ENCODE data around the gene EFCAB14. TPM values are rescaled to one million over a fixed set of nuclear protein-coding genes. Genes with fewer than 3 reads are reported as not detected.
A peak's percentile ranks its signal among the peaks of the same experiment; 100 is the strongest.

EFCAB14 gene
- polyA plus RNA-seq, 1 donor (not counting 4 experiments of a cell fraction or from before 2014, with no cell fraction given): 61.8 TPM

DNA sequence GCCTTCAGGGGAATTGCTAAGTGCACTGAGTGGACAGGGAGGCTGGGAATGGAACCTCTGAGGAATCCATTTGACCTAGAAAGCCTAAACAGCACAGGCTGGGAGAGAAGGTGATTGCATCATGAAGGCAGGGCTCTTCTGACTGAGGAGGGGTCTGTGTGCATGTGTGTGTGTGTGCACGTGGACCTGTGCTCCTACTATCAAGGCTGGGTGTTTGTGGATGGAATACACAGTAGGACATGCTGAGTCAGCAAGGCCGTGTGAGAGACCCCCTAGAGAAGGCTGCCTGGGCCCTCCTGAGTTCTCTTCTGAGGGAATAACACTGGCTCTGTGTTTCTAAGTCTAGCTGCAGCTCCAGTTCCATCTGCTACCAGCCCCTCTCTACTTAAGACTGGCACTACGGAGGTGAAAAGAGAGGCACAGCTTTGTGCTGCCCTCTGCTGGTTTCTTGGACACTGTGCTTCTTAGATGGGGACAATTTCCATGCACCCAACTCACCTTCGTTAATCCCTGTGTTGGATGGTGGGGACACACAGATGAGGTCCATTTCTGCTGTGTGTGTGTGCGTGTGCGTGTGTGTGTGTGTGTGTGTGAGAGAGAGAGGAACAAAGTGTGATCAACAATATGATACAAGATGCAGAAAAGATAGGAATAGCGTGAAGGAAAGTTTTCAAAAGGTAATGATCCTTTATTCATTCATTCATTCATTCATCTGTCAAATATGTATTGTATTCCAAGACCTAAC, 6.2 kb upstream of the EFCAB14 start:
- Histone ChIP-seq H3K36me3 (ENCODE audit: control insufficient read depth in 2 of 2, extremely low read depth in 1 of 2, insufficient read depth in 2 of 2, low read length in 2 of 2) (no peaks in the 10 kb centered on the region), H3K9me1 (ENCODE audit: control insufficient read depth, extremely low read depth, insufficient read depth, low read length) (no peaks in the 10 kb centered on the region), H4K20me1 (ENCODE audit: control insufficient read depth, extremely low read depth, insufficient read depth, low read length) (no peaks in the 10 kb centered on the region), H3K79me2 (ENCODE audit: control insufficient read depth, insufficient read depth, low read length) (no peaks in the 10 kb centered on the region), H3K4me2 (ENCODE audit: control insufficient read depth, extremely low read depth, insufficient read depth, low read depth, low read length) (no peak overlapping the region), H3K27ac (ENCODE audit: control insufficient read depth, insufficient read depth, low read length) (no peak overlapping the region), H3K9ac (ENCODE audit: control insufficient read depth, extremely low read depth, insufficient read depth, low read length) (no peak overlapping the region), H3K9me3 (ENCODE audit: control insufficient read depth, low read depth, low read length) (no peaks in the 10 kb centered on the region), H3K4me3 (ENCODE audit: control insufficient read depth in 2 of 3, extremely low read depth in 1 of 3, insufficient read depth in 2 of 3, low read depth in 1 of 3, low read length in 3 of 3) (no peak overlapping the region), H3K27me3 (ENCODE audit: control insufficient read depth, extremely low read depth, insufficient read depth, low read length) (peaks cover 6% of the 10 kb centered on the region), H2AFZ (ENCODE audit: control insufficient read depth, low read length) (no peak overlapping the region), H3K4me1 (ENCODE audit: control insufficient read depth, extremely low read depth, insufficient read depth, low read length) (peaks cover 9% of the 10 kb centered on the region)
- dilution Hi-C loops (cut with MboI; ENCODE audit: extremely low pct_ligation_motif_present, low sequenced_read_pairs): no loop called here
- peak; percentile 82 for FAIRE-seq
- peak; percentile 59 for DNase-seq (ENCODE audit: low read depth, low spot score)
- TF ChIP-seq EZH2 (IDR thresholded peaks at IDR 0.05; ENCODE audit: low read length): no peak
- TF ChIP-seq CTCF (optimal IDR thresholded peaks at IDR 0.05 in 1 of 3, IDR thresholded peaks at IDR 0.05 in 1 of 3, conservative IDR thresholded peaks at IDR 0.05 in 1 of 3; ENCODE audit: extremely low read depth in 1 of 3, insufficient read depth in 2 of 3, low read length in 3 of 3): peak; percentile 78 to 92 (median 89)

DNA sequence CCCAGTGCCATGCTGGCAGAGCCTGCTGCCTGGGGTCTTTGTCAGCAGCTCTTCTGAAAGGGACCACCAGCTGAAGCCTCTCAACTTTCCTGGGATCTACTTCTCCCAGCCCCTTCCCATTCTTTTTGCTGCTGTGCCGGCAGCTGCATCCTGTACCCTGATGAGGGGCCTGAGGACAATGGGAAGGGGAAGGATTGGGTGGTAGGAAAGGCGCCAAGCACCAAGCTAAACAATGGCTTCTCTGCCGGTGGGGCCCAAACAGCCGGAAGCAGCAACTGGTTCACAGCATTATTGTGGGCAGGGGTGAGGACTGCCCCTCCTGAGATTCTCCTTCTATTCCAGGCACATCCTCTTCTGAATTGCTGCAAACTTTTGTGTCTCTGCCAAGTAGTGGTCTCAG, 5.0 kb upstream of the EFCAB14 start:
- dilution Hi-C loops (cut with MboI; ENCODE audit: extremely low pct_ligation_motif_present, low sequenced_read_pairs): no loop called here
- Histone ChIP-seq H3K27ac (ENCODE audit: control insufficient read depth, insufficient read depth, low read length) (no peak overlapping the region), H2AFZ (ENCODE audit: control insufficient read depth, low read length) (no peak overlapping the region), H3K4me1 (ENCODE audit: control insufficient read depth, extremely low read depth, insufficient read depth, low read length) (peaks cover 16% of the 10 kb centered on the region), H4K20me1 (ENCODE audit: control insufficient read depth, extremely low read depth, insufficient read depth, low read length) (no peaks in the 10 kb centered on the region), H3K9me1 (ENCODE audit: control insufficient read depth, extremely low read depth, insufficient read depth, low read length) (no peaks in the 10 kb centered on the region), H3K9me3 (ENCODE audit: control insufficient read depth, low read depth, low read length) (no peaks in the 10 kb centered on the region), H3K79me2 (ENCODE audit: control insufficient read depth, insufficient read depth, low read length) (no peaks in the 10 kb centered on the region), H3K4me3 (ENCODE audit: control insufficient read depth in 2 of 3, extremely low read depth in 1 of 3, insufficient read depth in 2 of 3, low read depth in 1 of 3, low read length in 3 of 3) (no peak overlapping the region), H3K27me3 (ENCODE audit: control insufficient read depth, extremely low read depth, insufficient read depth, low read length) (peaks cover 6% of the 10 kb centered on the region), H3K9ac (ENCODE audit: control insufficient read depth, extremely low read depth, insufficient read depth, low read length) (no peak overlapping the region), H3K4me2 (ENCODE audit: control insufficient read depth, extremely low read depth, insufficient read depth, low read depth, low read length) (no peak overlapping the region), H3K36me3 (ENCODE audit: control insufficient read depth in 2 of 2, extremely low read depth in 1 of 2, insufficient read depth in 2 of 2, low read length in 2 of 2) (no peaks in the 10 kb centered on the region)
- FAIRE-seq (no peak), DNase-seq (ENCODE audit: low read depth, low spot score) (no peak)
- no peak for TF ChIP-seq EZH2 (IDR thresholded peaks at IDR 0.05; ENCODE audit: low read length)
- TF ChIP-seq CTCF (optimal IDR thresholded peaks at IDR 0.05 in 1 of 3, IDR thresholded peaks at IDR 0.05 in 1 of 3, conservative IDR thresholded peaks at IDR 0.05 in 1 of 3; ENCODE audit: extremely low read depth in 1 of 3, insufficient read depth in 2 of 3, low read length in 3 of 3): no peak

All from keratinocyte (primary cell).